ENCODE measurements around the gene RGPD6.
"Not testable (repeated sequence)": the region's sequence is repeated elsewhere in the genome, so short reads cannot be mapped to it uniquely, and the experiment has no call there.

RGPD6 gene

GRCh38 chr2:110576763-110577416 lies at the start of gene RGPD6:
Gene RGPD6 (minus strand): TSS chr2:110577222. CDS start chr2:110577024, 198 bp downstream.
- not testable (repeated sequence) for DNase-seq (ENCODE audit: low spot score)

- not testable (repeated sequence) for DNase-seq (ENCODE audit: low spot score)
Observed at GRCh38 chr2:110619326-110619939, 42.4 kb upstream of the RGPD6 start.

- not testable (repeated sequence) for DNase-seq (ENCODE audit: low spot score)
Observed at GRCh38 chr2:110613927-110614326, 36.9 kb upstream of the RGPD6 start.

GRCh38 chr2:110610613-110611250 lies 33.7 kb upstream of the RGPD6 start:
- not testable (repeated sequence) for DNase-seq (ENCODE audit: low spot score)

- not testable (repeated sequence) for DNase-seq (ENCODE audit: low spot score)
Observed at GRCh38 chr2:110609843-110610612, 33.0 kb upstream of the RGPD6 start.

- not testable (repeated sequence) for DNase-seq (ENCODE audit: low spot score)
Observed at GRCh38 chr2:110608788-110609502, 31.9 kb upstream of the RGPD6 start.

GRCh38 chr2:110605057-110605456 lies 28.0 kb upstream of the RGPD6 start:
- DNase-seq (ENCODE audit: low spot score): not testable (repeated sequence)

- DNase-seq (ENCODE audit: low spot score): not testable (repeated sequence)
Observed at GRCh38 chr2:110603917-110604591, 27.0 kb upstream of the RGPD6 start.

GRCh38 chr2:110602139-110602538 lies 25.1 kb upstream of the RGPD6 start:
- DNase-seq (ENCODE audit: low spot score): not testable (repeated sequence)

- DNase-seq (ENCODE audit: low spot score): not testable (repeated sequence)
Observed at GRCh38 chr2:110591973-110592372, 15.0 kb upstream of the RGPD6 start.

- DNase-seq (ENCODE audit: low spot score): not testable (repeated sequence)
Observed at GRCh38 chr2:110589677-110590330, 12.8 kb upstream of the RGPD6 start.

- not testable (repeated sequence) for DNase-seq (ENCODE audit: low spot score)
Observed at GRCh38 chr2:110588520-110588919, 11.5 kb upstream of the RGPD6 start.

GRCh38 chr2:110579216-110579965 lies 2.4 kb upstream of the RGPD6 start:
- DNase-seq (ENCODE audit: low spot score): not testable (repeated sequence)

- DNase-seq (ENCODE audit: low spot score): not testable (repeated sequence)
Observed at GRCh38 chr2:110578429-110578828, 1.4 kb upstream of the RGPD6 start.

- DNase-seq (ENCODE audit: low spot score): not testable (repeated sequence)
Observed at GRCh38 chr2:110499755-110500377, 77.2 kb downstream of the RGPD6 start.

GRCh38 chr2:110496027-110496426 lies 81.0 kb downstream of the RGPD6 start:
- not testable (repeated sequence) for DNase-seq (ENCODE audit: low spot score)

- not testable (repeated sequence) for DNase-seq (ENCODE audit: low spot score)
Observed at GRCh38 chr2:110494488-110494887, 82.5 kb downstream of the RGPD6 start.

GRCh38 chr2:110488991-110489390 lies 88.0 kb downstream of the RGPD6 start:
- not testable (repeated sequence) for DNase-seq (ENCODE audit: low spot score)

- DNase-seq (ENCODE audit: low spot score): not testable (repeated sequence)
Observed at GRCh38 chr2:110482697-110483096, 94.3 kb downstream of the RGPD6 start.

Data from AG08395 (cell line).